Measurements from ENCODE around the gene MAP2K4.

DNA sequence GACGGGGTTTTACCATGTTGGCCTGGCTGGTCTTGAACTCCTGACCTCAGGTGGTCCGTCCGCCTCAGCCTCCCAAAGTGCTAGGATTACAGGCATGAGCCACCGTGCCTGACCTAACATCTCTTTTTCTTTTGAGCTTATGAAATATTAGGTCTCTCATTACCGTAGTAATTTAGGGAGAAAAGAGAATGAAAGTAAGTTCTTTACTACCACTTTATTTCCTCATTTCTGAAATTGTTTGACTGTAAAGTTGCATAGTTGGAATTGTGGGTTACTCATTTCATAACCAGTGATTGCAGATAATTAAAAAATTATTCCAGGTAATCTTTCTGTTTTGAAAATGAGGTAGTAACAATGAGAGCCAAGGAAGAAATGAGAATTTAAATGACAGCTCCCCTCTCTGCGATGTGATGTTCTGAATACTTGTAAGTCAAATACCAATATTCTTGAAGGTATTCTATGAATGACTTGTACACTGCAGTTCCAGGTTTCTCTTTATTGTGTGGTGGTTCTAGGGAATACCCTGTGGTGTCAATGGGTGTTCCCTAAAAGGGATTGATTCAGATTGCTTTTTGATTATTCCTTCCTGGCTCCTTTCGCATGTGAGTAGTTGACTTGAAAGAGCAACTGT is 28.3 kb downstream of the MAP2K4 start:
- TF ChIP-seq CENPX (CRISPR knock-in tag; IDR thresholded peaks at IDR 0.05) (no peak), PCBP1 (IDR thresholded peaks at IDR 0.05; ENCODE audit: borderline replicate concordance, low read depth, low read length) (no peak), RAD21 (CRISPR knock-in tag; IDR thresholded peaks at IDR 0.05) (no peak), ZNF629 (CRISPR knock-in tag; conservative IDR thresholded peaks at IDR 0.05) (no peak), NAIF1 (CRISPR knock-in tag; IDR thresholded peaks at IDR 0.05; ENCODE audit: borderline replicate concordance) (no peak), ARNT (IDR thresholded peaks at IDR 0.05) (no peak)
- TF ChIP-seq, protein P1, sequence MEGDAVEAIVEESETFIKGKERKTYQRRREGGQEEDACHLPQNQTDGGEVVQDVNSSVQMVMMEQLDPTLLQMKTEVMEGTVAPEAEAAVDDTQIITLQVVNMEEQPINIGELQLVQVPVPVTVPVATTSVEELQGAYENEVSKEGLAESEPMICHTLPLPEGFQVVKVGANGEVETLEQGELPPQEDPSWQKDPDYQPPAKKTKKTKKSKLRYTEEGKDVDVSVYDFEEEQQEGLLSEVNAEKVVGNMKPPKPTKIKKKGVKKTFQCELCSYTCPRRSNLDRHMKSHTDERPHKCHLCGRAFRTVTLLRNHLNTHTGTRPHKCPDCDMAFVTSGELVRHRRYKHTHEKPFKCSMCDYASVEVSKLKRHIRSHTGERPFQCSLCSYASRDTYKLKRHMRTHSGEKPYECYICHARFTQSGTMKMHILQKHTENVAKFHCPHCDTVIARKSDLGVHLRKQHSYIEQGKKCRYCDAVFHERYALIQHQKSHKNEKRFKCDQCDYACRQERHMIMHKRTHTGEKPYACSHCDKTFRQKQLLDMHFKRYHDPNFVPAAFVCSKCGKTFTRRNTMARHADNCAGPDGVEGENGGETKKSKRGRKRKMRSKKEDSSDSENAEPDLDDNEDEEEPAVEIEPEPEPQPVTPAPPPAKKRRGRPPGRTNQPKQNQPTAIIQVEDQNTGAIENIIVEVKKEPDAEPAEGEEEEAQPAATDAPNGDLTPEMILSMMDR (CRISPR knock-in tag; IDR thresholded peaks at IDR 0.05), result no peak
